ENCODE results near the gene POTED.
"Not testable (repeated sequence)": the region's sequence is repeated elsewhere in the genome, so short reads cannot be mapped to it uniquely, and the experiment has no call there.

Gene POTED

DNA sequence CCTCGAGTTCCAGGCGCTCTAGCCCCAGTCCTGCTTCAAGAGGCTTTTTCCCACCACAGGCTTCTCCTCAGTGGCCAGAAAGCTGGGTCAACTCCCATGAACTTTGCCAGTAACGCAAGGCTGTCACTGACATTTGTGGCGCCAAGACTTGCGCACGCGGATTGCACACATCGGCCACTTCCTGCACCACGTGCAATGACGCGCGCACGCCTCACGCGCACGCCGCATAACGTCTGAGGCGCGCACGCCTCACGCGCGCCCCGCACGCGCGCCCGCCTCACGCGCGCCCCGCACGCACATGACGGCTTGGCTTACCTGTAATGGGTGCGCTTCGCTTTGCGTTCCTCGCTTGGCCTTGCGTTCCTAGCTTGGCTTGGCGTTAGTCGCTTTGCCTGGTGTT lies at the start of gene POTED:
TSS of gene POTED (plus strand) at position 301 of the 400 bp plus-strand sequence. CDS start 452 bp downstream, outside the sequence.
- in situ Hi-C loops (cut with MboI; ENCODE audit: low sequenced_read_pairs, unreplicated experiment); DNase-seq (ENCODE audit: low spot score): not testable (repeated sequence)

DNA sequence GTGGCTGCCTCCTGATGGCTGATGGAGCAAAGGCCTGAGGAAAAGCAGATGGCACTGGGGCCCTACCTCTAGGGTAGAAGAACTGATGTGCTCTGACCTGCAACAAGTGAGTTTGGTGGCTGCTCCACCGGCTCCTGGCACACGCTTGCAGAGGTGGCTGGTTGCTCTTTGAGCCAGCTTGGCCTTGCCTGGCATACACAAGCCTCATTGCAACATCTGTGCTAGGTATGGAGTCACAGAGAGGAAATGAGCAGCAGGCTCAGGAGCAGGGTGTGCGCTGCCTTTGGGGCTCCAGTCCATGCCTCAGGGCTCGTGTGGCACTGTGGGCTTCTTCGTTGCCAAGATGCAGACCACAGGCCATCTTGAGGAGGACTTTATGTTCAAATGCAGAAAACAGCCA lies 40.5 kb downstream of the POTED start:
- DNase-seq (ENCODE audit: low spot score); in situ Hi-C loops (cut with MboI; ENCODE audit: low sequenced_read_pairs, unreplicated experiment): not testable (repeated sequence)

DNA sequence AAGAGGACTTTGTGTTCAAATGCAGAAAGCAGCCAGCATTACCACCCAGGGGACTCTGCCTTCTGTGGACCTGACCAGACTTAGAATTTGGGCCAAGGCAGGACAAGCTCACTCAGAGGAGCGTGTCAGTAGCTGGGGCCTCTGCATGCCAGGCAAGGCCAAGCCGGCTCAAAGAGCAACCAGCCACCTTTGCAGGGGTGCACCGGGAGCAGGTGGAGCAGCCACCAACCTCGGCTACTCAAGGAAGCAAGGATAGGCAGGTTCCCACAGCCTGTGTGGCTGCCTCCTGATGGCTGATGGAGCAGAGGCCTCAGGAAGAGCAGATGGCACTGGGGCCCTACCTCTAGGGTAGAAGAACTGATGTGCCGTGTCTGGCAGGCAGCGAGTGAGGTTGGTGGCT lies 42.2 kb downstream of the POTED start:
- in situ Hi-C loops (cut with MboI; ENCODE audit: low sequenced_read_pairs, unreplicated experiment); DNase-seq (ENCODE audit: low spot score): not testable (repeated sequence)

Measured in GM13976 (cell line).